ENCODE data around the gene LARP6. TPM values are rescaled to one million over a fixed set of nuclear protein-coding genes. Genes with fewer than 3 reads are reported as not detected.
A peak's percentile ranks its signal among the peaks of the same experiment; 100 is the strongest.

The LARP6 gene
- total RNA-seq, 4 donors from 2014 or later, result 21.2 to 36.3 (median 32.7) TPM

GRCh38 chr15:70781236-70781635 lies 72.7 kb downstream of the LARP6 start:
- DNase-seq (ENCODE audit: extremely low spot score), result peak; percentile 55
- TF ChIP-seq EP300 (IDR thresholded peaks at IDR 0.05), result no peak
- TF ChIP-seq POLR2AphosphoS5 (IDR thresholded peaks at IDR 0.05), result no peak
- TF ChIP-seq, protein P1, sequence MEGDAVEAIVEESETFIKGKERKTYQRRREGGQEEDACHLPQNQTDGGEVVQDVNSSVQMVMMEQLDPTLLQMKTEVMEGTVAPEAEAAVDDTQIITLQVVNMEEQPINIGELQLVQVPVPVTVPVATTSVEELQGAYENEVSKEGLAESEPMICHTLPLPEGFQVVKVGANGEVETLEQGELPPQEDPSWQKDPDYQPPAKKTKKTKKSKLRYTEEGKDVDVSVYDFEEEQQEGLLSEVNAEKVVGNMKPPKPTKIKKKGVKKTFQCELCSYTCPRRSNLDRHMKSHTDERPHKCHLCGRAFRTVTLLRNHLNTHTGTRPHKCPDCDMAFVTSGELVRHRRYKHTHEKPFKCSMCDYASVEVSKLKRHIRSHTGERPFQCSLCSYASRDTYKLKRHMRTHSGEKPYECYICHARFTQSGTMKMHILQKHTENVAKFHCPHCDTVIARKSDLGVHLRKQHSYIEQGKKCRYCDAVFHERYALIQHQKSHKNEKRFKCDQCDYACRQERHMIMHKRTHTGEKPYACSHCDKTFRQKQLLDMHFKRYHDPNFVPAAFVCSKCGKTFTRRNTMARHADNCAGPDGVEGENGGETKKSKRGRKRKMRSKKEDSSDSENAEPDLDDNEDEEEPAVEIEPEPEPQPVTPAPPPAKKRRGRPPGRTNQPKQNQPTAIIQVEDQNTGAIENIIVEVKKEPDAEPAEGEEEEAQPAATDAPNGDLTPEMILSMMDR (IDR thresholded peaks at IDR 0.05), result no peak
- TF ChIP-seq POLR2A (IDR thresholded peaks at IDR 0.05; ENCODE audit: low read depth), result no peak
- no peaks in the 10 kb centered on the region for H3K4me1 ChIP-seq
- 96% methylated on average over 5 of the region's 5 CpGs for WGBS
- no peak overlapping the region for H3K4me3 ChIP-seq
- no peaks in the 10 kb centered on the region for H3K9me3 ChIP-seq
- H3K27ac ChIP-seq (replicated peaks in 1 of 4), result no peak overlapping the region
- intact Hi-C loops (cut with DNase I), result no loop called here
- no peaks in the 10 kb centered on the region for H3K27me3 ChIP-seq
- no peaks in the 10 kb centered on the region for H3K36me3 ChIP-seq

Other genes with a start within 250 kb of the LARP6 start
- 10 to 100 TPM; 23.9 to 40.7 (median 28.9) TPM for gene UACA, start 90.6 kb downstream of the LARP6 start, total RNA-seq
- 1 to 10 TPM; 1.3 to 3.4 (median 2.5) TPM for gene THAP10, start 38.3 kb upstream of the LARP6 start, total RNA-seq
- 10 to 100 TPM in 1 of 4 donors, 1 to 10 TPM in 3; 3.3 to 10.4 (median 7.0) TPM for gene LRRC49, start 38.7 kb upstream of the LARP6 start, total RNA-seq

All from esophagus muscularis mucosa (tissue), 4 donors.